GM10266 (cell line): ENCODE measurements around the gene TRAPPC10.

ENCODE experiments used
- DNase-seq: peaks from one replicate; pipeline ENCODE4 v3.0.0; 2012; ENCODE audit errors: extremely low spot score
- TF ChIP-seq, protein P1 (sequence below): IDR thresholded peaks from 2 replicates; pipeline ENCODE4 v1.5.1; 2012; ENCODE audit warnings: mild to moderate bottlenecking, low read depth; ENCODE audit not compliant: control insufficient read depth, insufficient read depth; ENCODE audit errors: missing control alignments

The TRAPPC10 gene

DNA sequence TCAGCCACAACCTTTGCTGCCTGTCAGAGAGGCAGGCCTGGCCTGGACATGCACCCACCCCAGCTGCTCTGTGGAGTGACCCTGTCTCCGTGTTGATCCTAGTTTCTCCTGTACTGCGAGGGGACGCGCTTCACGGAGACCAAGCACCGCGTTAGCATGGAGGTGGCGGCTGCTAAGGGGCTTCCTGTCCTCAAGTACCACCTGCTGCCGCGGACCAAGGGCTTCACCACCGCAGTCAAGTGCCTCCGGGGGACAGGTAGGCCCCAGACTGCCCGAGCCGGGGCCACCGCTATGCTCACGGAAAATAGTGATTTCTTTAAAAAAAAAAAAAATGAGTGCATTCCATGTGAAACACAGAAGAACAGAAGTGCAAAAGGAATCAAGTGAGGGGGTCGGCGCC is 41.6 kb upstream of the TRAPPC10 start:
- DNase-seq = no peak
- TF ChIP-seq, protein P1, sequence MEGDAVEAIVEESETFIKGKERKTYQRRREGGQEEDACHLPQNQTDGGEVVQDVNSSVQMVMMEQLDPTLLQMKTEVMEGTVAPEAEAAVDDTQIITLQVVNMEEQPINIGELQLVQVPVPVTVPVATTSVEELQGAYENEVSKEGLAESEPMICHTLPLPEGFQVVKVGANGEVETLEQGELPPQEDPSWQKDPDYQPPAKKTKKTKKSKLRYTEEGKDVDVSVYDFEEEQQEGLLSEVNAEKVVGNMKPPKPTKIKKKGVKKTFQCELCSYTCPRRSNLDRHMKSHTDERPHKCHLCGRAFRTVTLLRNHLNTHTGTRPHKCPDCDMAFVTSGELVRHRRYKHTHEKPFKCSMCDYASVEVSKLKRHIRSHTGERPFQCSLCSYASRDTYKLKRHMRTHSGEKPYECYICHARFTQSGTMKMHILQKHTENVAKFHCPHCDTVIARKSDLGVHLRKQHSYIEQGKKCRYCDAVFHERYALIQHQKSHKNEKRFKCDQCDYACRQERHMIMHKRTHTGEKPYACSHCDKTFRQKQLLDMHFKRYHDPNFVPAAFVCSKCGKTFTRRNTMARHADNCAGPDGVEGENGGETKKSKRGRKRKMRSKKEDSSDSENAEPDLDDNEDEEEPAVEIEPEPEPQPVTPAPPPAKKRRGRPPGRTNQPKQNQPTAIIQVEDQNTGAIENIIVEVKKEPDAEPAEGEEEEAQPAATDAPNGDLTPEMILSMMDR = no peak

- TF ChIP-seq, protein P1 = no peak
- DNase-seq = no peak
Measured at GRCh38 chr21:43971201-43971991, 40.7 kb upstream of the TRAPPC10 start.

GRCh38 chr21:43971992-43972255 is 40.2 kb upstream of the TRAPPC10 start:
- DNase-seq = no peak
- TF ChIP-seq, protein P1 = no peak

DNA sequence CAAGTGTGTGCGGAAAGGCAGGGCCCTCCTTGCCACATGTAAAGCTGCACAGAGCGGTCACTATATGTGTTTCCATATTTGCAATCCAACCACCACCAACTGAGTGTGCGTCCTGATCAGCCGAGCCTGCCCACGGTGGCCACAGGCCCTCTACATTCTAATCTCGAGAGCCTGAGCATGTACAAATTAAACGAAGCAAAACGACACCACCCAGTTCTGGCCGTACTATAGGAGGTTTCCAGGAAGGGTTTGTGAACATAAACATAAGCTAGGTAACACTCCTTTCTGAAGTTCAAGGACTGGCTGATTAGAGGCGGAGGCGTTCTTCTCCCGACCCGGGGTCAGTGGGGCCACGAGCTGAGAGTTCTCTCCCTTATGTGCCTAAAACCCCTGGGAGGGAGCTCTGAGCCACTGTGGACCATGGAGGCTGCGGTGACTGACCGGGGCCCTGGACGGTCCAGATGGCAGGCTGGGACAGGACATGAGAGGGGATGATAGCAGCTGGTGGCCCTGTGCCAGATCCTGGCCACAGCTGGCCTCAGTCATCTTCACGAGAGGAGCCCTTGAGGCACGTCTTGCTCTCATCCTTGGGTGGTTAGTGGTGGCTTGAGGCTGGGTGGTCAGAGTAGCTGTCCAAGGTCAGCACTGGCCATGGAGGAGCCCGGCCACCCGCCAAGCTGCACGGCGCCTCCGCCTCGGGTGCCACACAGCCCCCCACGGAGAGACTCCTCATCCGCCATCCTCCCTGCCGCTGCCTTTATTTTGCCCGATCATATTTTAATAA is 39.1 kb upstream of the TRAPPC10 start:
- TF ChIP-seq, protein P1 = no peak
- no peak for DNase-seq

GRCh38 chr21:43973634-43973955 is 38.5 kb upstream of the TRAPPC10 start:
- TF ChIP-seq, protein P1 = no peak
- no peak for DNase-seq

- no peak for DNase-seq
- TF ChIP-seq, protein P1 = no peak
Measured at GRCh38 chr21:43974791-43975468, 37.2 kb upstream of the TRAPPC10 start.
